NCI-H82 treated with DMSO at 0.1 percent for 48 hours (cell line): ENCODE data around the gene LPIN1.

Experiments used
- DNase-seq: peaks from one replicate; lab custom pipeline; 2025; ENCODE audit not compliant: unreplicated experiment; lab: John Stamatoyannopoulos, UW

LPIN1 gene

GRCh38 chr2:11762799-11763461, 16.5 kb downstream of the LPIN1 start:
- DNase-seq, result no peak

- DNase-seq, result no peak
Measured at GRCh38 chr2:11764359-11764758, 17.9 kb downstream of the LPIN1 start.

GRCh38 chr2:11764920-11765319, 18.5 kb downstream of the LPIN1 start:
- no peak for DNase-seq

GRCh38 chr2:11765501-11765900, 19.1 kb downstream of the LPIN1 start:
- no peak for DNase-seq

- no peak for DNase-seq
Measured at GRCh38 chr2:11766016-11766415, 19.6 kb downstream of the LPIN1 start.

GRCh38 chr2:11767779-11768178, 21.3 kb downstream of the LPIN1 start:
- no peak for DNase-seq

GRCh38 chr2:11768946-11769345, 22.5 kb downstream of the LPIN1 start:
- DNase-seq, result no peak

GRCh38 chr2:11769516-11769915, 23.1 kb downstream of the LPIN1 start:
- DNase-seq, result no peak

GRCh38 chr2:11770531-11771188, 24.2 kb downstream of the LPIN1 start:
- DNase-seq, result no peak

- no peak for DNase-seq
Measured at GRCh38 chr2:11771971-11772615, 25.7 kb downstream of the LPIN1 start.

GRCh38 chr2:11773111-11773510, 26.7 kb downstream of the LPIN1 start:
- DNase-seq, result no peak

GRCh38 chr2:11773747-11774525, 27.5 kb downstream of the LPIN1 start:
- DNase-seq, result no peak

GRCh38 chr2:11774600-11774999, 28.2 kb downstream of the LPIN1 start:
- no peak for DNase-seq

- no peak for DNase-seq
Measured at GRCh38 chr2:11775384-11775783, 29.0 kb downstream of the LPIN1 start.

GRCh38 chr2:11777066-11777782, 30.8 kb downstream of the LPIN1 start:
- DNase-seq, result no peak

- no peak for DNase-seq
Measured at GRCh38 chr2:11777886-11778415, 31.5 kb downstream of the LPIN1 start.

GRCh38 chr2:11778416-11778815, 32.0 kb downstream of the LPIN1 start:
- no peak for DNase-seq

GRCh38 chr2:11778923-11779757, 32.7 kb downstream of the LPIN1 start:
- DNase-seq, result peak; percentile 12

GRCh38 chr2:11781602-11782001, 35.2 kb downstream of the LPIN1 start:
- DNase-seq, result no peak

- no peak for DNase-seq
Measured at GRCh38 chr2:11784280-11784679, 37.8 kb downstream of the LPIN1 start.
